ENCODE measurements around the gene PRR23E.

The PRR23E gene

GRCh38 chr3:127210654-127210943 is 17.7 kb downstream of the PRR23E start:
- DNase-seq: no peak

- no peak for DNase-seq
These were observed 18.5 kb downstream of the PRR23E start for GRCh38 chr3:127211118-127212060.

GRCh38 chr3:127212231-127212630 is 19.3 kb downstream of the PRR23E start:
- DNase-seq: no peak

- DNase-seq: no peak
These were observed 19.8 kb downstream of the PRR23E start for GRCh38 chr3:127212711-127213110.

- DNase-seq: no peak
These were observed 20.5 kb downstream of the PRR23E start for GRCh38 chr3:127213381-127213918.

DNA sequence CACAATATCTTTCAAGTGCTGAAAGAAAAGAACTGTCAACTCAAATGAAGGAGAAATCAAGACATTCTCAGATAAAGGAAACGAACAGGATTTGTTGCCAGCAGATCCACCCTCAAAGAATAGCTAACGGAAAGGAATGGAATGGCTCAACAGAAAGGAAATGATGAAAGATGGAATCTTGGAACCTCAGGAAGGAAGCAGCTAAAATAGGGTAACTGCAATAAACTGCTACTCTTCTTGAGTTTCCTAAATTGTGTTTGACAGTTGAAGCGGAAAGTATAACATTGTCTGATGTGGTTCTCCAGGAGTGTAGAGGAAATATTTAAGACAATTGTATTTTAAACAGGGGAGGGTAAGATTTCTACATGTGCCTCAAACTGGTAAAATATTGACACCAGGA is 22.0 kb downstream of the PRR23E start:
- DNase-seq: no peak

- no peak for DNase-seq
These were observed 22.9 kb downstream of the PRR23E start for GRCh38 chr3:127215714-127216414.

- DNase-seq: no peak
These were observed 23.7 kb downstream of the PRR23E start for GRCh38 chr3:127216415-127217261.

GRCh38 chr3:127217596-127218453 is 24.9 kb downstream of the PRR23E start:
- no peak for DNase-seq

- DNase-seq: no peak
These were observed 25.6 kb downstream of the PRR23E start for GRCh38 chr3:127218454-127218922.

DNA sequence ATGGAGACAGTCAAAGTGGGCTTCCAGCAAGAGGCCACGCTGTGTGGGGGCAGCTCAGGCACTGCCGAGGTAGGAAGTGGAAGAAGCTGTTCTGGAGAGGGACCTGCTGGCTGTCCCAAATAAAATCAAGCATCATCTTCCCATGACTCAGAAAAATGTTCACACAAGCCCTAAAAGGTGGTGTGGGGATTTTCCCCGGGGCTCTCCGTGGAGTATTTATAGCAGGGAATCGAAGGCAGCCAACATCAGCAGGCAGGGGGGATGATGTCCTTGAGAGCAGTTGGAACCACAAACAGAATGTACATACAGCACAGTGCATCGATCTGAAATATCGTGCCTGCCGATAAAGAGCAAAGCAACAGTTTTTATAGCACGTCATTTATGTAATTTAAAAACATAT is 27.6 kb downstream of the PRR23E start:
- DNase-seq: no peak

DNA sequence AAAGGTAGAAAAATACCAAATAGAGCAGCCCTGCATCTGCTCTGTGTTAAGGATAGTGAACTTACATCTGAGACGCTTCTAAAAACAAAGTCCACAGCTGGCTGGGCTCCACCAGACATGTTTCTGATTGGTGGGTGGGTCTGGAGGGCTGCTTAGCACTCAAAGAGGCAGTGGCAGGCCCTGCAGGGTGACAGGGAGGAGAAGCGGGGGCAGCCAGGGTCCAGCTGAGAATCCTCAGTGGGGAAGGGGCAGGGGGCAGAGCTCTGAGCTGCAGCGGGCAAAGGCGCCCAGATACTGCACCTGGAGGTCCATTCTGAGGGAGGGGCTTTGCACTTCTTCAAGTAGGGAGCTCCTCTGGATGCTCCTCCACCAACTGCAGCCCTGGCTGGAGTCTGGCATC is 28.1 kb downstream of the PRR23E start:
- no peak for DNase-seq

DNA sequence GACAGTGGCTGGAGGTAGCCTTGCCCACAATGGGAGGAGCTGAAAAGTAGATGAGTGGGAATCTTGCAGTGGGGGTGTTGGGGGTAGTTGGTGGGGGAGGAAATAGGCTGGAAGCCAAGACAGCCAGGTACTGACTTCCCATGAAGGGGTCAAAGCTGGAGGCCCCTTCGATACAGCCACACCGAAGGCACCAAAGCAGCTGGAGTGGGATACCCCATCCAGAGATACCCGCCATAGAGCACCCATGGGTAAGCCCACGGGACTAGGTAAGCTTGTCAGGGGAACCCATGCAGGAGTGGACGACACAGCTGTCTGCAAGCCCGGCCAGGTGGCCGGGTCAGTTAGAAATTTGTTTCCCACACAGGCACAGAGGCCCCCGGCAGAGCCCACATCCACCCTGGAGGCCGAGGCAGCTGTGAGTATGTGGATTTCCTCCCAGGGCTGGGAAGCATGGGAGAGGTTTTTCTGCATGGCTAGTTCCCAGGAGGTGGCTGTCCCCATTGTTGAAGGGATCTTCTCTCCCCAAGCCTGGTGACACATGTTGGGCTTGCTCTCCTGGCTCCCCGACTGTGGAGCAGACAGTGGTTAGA is 28.6 kb downstream of the PRR23E start:
- no peak for DNase-seq

GRCh38 chr3:127222163-127222562 is 29.2 kb downstream of the PRR23E start:
- DNase-seq: no peak

DNA sequence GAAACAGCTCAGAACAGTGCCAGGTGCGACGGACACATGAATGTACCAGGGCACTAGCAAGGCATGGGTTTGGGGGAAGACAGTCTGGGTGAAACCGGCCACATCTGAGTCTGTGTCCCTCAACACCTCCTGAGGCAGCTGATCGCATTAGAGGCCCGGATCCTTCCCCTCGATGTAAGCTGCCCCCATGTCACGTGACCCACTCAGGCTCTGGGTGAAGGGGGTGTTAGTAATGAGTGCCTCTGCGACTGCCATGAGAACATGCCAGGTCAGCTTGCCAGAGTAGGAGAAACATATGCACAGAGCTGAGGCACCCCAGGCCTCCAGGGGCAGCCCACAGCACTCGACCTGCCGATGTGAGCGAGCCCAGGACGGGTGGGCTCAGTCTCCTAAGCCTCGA is 29.7 kb downstream of the PRR23E start:
- DNase-seq: no peak

GRCh38 chr3:127224118-127224517 is 31.2 kb downstream of the PRR23E start:
- no peak for DNase-seq

GRCh38 chr3:127226457-127226856 is 33.5 kb downstream of the PRR23E start:
- DNase-seq: no peak

- no peak for DNase-seq
These were observed 34.3 kb downstream of the PRR23E start for GRCh38 chr3:127226946-127227842.

- DNase-seq: no peak
These were observed 35.9 kb downstream of the PRR23E start for GRCh38 chr3:127228866-127229265.

GRCh38 chr3:127233371-127233770 is 40.4 kb downstream of the PRR23E start:
- no peak for DNase-seq

GRCh38 chr3:127234778-127235177 is 41.8 kb downstream of the PRR23E start:
- DNase-seq: no peak
